Smooth muscle cell (in vitro differentiated cells): ENCODE measurements around the gene CPSF6. TPM values are rescaled to one million over a fixed set of nuclear protein-coding genes. Genes with fewer than 3 reads are reported as not detected.

Source experiments
- DNase-seq: peaks from one replicate; lab custom pipeline; 2025; ENCODE audit not compliant: unreplicated experiment; lab: John Stamatoyannopoulos, UW
- H2AFZ ChIP-seq: fragments of 200-600 bp; sonication (generic); 2 replicates; pipeline ENCODE4 v1.6.0; 2016; ENCODE audit warnings: antibody characterized with exemption, low read depth, mild to moderate bottlenecking
- H3F3A ChIP-seq: fragments of 200-600 bp; sonication (generic); 2 replicates; pipeline ENCODE4 v1.6.0; 2017; ENCODE audit warnings: antibody characterized with exemption, low read depth
- H3K27ac ChIP-seq: fragments of 200-600 bp; sonication (generic); 2 replicates; pipeline ENCODE4 v1.5.1; 2016; ENCODE audit warnings: low read depth, mild to moderate bottlenecking
- H3K27me3 ChIP-seq: fragments of 200-600 bp; sonication (generic); 2 replicates; pipeline ENCODE4 v1.6.1; 2016; ENCODE audit warnings: low read depth, mild to moderate bottlenecking
- H3K36me3 ChIP-seq: fragments of 200-600 bp; sonication (generic); 2 replicates; pipeline ENCODE4 v1.5.1; 2016; ENCODE audit warnings: low read depth
- H3K4me1 ChIP-seq: fragments of 200-600 bp; sonication (generic); 2 replicates; pipeline ENCODE4 v1.5.1; 2016; ENCODE audit warnings: low read depth
- H3K4me2 ChIP-seq: fragments of 200-600 bp; sonication (generic); 2 replicates; pipeline ENCODE4 v1.6.0; 2016; ENCODE audit warnings: mild to moderate bottlenecking
- H3K4me3 ChIP-seq: fragments of 200-600 bp; sonication (generic); 2 replicates; pipeline ENCODE4 v1.5.1; 2016; ENCODE audit warnings: mild to moderate bottlenecking
- H3K79me2 ChIP-seq: fragments of 200-600 bp; sonication (generic); 2 replicates; pipeline ENCODE4 v1.6.0; 2016; ENCODE audit warnings: low read depth, mild to moderate bottlenecking
- H3K9ac ChIP-seq: fragments of 200-600 bp; sonication (generic); 2 replicates; pipeline ENCODE4 v1.6.0; 2016; ENCODE audit warnings: low read depth
- H3K9me3 ChIP-seq: fragments of 200-600 bp; sonication (generic); replicated peaks from 2 replicates; pipeline ENCODE4 v1.5.1; 2016; ENCODE audit warnings: low read depth
- H4K20me1 ChIP-seq: fragments of 200-600 bp; sonication (generic); 2 replicates; pipeline ENCODE4 v1.6.0; 2016; ENCODE audit warnings: low read depth
- CTCF ChIP-seq: fragments of 200-600 bp; sonication (generic); IDR thresholded peaks from 2 replicates; pipeline ENCODE4 v1.5.1; 2017; ENCODE audit warnings: borderline replicate concordance, mild to moderate bottlenecking, antibody characterized with exemption; ENCODE audit not compliant: insufficient read depth, poor library complexity, severe bottlenecking
- WGBS: methylation state at CpG from one replicate; pipeline ENCODE4 v1.1.7; 2016; ENCODE audit warnings: low lambda C conversion rate; 5-methylcytosine and 5-hydroxymethylcytosine counted together
- polyA plus RNA-seq: library from polyadenylated mRNA; unstranded; fragments of >200 nt; fragmentation: Nextera tagmentation; extraction: Ambion mirVana; gene quantifications from 2 replicates; pipeline ENCODE4 v1.2.1, GENCODE V29; 2016
- total RNA-seq: library from RNA; depleted of rRNA; stranded (reverse); fragments of >200 nt; gene quantifications from 2 replicates; pipeline ENCODE4 v1.2.3, GENCODE V29; 2014

Gene CPSF6
- total and polyA plus RNA-seq, 2 experiments from 2014 or later = 21.5 to 35.9 TPM

GRCh38 chr12:69241438-69242092 lies 2.2 kb downstream of the CPSF6 start:
- no peak for DNase-seq
- 18% methylated on average over 5 of the region's 5 CpGs for WGBS
- H3K4me2 ChIP-seq = peak overlapping the region; percentile 93
- no peaks in the 10 kb centered on the region for H3F3A ChIP-seq
- H3K4me3 ChIP-seq = peak overlapping the region; percentile 93
- no peaks in the 10 kb centered on the region for H3K27me3 ChIP-seq
- TF ChIP-seq CTCF = no peak
- peak overlapping the region; percentile 28 for H3K9ac ChIP-seq
- H3K36me3 ChIP-seq = no peaks in the 10 kb centered on the region
- peaks cover 22% of the 10 kb centered on the region for H3K4me1 ChIP-seq
- no peaks in the 10 kb centered on the region for H3K9me3 ChIP-seq
- no peak overlapping the region for H2AFZ ChIP-seq
- H4K20me1 ChIP-seq = peaks cover 66% of the 10 kb centered on the region
- H3K79me2 ChIP-seq = peaks cover 67% of the 10 kb centered on the region
- peak overlapping the region; percentile 6 for H3K27ac ChIP-seq

- Histone ChIP-seq H2AFZ (no peak overlapping the region), H3K9me3 (no peaks in the 10 kb centered on the region), H3K27ac (no peak overlapping the region), H3K9ac (no peak overlapping the region), H3K79me2 (peaks cover 86% of the 10 kb centered on the region), H4K20me1 (peaks cover 84% of the 10 kb centered on the region), H3K4me3 (no peak overlapping the region), H3F3A (no peaks in the 10 kb centered on the region), H3K4me1 (peaks cover 22% of the 10 kb centered on the region), H3K4me2 (no peak overlapping the region), H3K27me3 (no peaks in the 10 kb centered on the region), H3K36me3 (no peaks in the 10 kb centered on the region)
- WGBS = 88% methylated on average over 7 of the region's 7 CpGs
- DNase-seq = no peak
- TF ChIP-seq CTCF = no peak
Measured at GRCh38 chr12:69243099-69244084, 4.0 kb downstream of the CPSF6 start.

GRCh38 chr12:69247268-69248018 lies 8.1 kb downstream of the CPSF6 start:
- 96% methylated on average over 3 of the region's 3 CpGs for WGBS
- peaks cover 98% of the 10 kb centered on the region for H4K20me1 ChIP-seq
- H2AFZ ChIP-seq = no peak overlapping the region
- TF ChIP-seq CTCF = no peak
- no peak for DNase-seq
- H3K9ac ChIP-seq = no peak overlapping the region
- H3K9me3 ChIP-seq = no peaks in the 10 kb centered on the region
- H3F3A ChIP-seq = no peaks in the 10 kb centered on the region
- H3K27me3 ChIP-seq = no peaks in the 10 kb centered on the region
- H3K4me1 ChIP-seq = peaks cover 12% of the 10 kb centered on the region
- peaks cover 97% of the 10 kb centered on the region for H3K79me2 ChIP-seq
- H3K4me2 ChIP-seq = no peak overlapping the region
- H3K36me3 ChIP-seq = no peaks in the 10 kb centered on the region
- H3K4me3 ChIP-seq = no peak overlapping the region
- peak overlapping the region; percentile 14 for H3K27ac ChIP-seq
